ENCODE measurements around the gene RAB33B.
"Not testable (repeated sequence)": the region's sequence is repeated elsewhere in the genome, so short reads cannot be mapped to it uniquely, and the experiment has no call there.

The RAB33B gene

DNA sequence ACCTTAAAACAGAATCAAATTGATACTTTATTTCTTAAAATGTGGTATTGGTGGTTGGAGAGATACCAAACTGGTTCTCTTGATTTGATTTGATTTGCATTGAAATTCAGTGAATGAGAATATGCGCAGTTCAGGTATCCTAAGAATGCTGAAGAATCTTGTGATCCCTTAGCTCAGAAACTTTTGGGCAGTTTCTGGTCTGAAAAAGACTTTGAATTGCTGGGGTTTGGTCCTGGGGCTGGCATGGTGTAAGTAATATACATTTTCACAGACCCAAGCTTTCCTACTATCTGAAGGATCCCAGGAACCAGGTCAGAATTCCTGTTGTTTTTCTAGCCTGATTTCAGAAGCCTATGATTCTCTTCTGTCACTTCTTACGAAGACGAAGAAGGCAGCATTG lies 6.6 kb downstream of the RAB33B start:
- TF ChIP-seq, protein P1, sequence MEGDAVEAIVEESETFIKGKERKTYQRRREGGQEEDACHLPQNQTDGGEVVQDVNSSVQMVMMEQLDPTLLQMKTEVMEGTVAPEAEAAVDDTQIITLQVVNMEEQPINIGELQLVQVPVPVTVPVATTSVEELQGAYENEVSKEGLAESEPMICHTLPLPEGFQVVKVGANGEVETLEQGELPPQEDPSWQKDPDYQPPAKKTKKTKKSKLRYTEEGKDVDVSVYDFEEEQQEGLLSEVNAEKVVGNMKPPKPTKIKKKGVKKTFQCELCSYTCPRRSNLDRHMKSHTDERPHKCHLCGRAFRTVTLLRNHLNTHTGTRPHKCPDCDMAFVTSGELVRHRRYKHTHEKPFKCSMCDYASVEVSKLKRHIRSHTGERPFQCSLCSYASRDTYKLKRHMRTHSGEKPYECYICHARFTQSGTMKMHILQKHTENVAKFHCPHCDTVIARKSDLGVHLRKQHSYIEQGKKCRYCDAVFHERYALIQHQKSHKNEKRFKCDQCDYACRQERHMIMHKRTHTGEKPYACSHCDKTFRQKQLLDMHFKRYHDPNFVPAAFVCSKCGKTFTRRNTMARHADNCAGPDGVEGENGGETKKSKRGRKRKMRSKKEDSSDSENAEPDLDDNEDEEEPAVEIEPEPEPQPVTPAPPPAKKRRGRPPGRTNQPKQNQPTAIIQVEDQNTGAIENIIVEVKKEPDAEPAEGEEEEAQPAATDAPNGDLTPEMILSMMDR (IDR thresholded peaks at IDR 0.05; ENCODE audit: control insufficient read depth, insufficient read depth, low read depth, low read length, missing control alignments), result no peak
- H3K4me3 ChIP-seq (ENCODE audit: control insufficient read depth, low read depth, low read length), result no peak overlapping the region
- DNase-seq (ENCODE audit: low read depth), result no peak

DNA sequence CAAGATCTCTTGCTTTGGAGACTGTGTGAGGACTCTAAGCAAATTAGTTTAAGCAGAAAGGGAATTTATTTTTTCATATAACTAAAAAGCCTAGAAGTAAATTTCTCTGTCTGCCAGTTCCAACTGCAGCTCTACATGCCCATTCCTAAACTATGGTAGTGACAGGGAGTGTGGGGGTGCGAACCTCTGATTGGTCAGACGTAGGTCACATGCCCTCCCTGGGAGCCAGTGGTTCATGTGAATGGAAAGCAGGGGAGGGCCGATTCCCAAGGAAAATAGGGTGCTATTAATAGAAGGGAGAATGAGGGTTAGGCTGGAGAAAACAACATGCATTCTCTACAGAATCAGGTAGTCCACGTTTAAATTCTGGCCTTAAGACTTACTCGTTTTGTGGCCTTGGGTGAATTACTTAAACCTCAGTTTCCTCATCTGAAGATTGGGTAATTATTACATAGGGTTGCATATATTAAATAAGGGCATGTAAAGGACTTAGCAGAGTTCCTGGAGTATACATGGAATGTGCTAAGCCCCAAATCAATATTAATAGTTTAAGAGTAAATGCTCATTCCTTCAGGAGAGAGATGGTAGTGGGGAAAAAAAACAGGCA lies 7.2 kb downstream of the RAB33B start:
- TF ChIP-seq, protein P1 (IDR thresholded peaks at IDR 0.05; ENCODE audit: control insufficient read depth, insufficient read depth, low read depth, low read length, missing control alignments), result no peak
- no peak overlapping the region for H3K4me3 ChIP-seq (ENCODE audit: control insufficient read depth, low read depth, low read length)
- no peak for DNase-seq (ENCODE audit: low read depth)

DNA sequence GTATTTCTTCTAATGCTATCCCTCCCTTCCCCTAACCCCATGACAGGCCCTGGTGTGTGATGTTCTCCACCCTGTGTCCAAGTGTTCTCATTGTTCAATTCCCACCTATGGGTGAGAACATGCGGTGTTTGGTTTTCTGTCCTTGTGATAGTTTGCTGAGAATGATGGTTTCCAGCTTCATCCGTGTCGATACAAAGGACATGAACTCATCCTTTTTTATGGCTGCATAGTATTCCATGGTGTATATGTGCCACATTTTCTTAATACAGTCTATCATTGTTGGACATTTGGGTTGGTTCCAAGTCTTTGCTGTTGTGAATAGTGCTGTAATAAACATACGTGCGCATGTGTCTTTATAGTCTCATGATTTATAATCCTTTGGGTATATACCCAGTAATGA lies 10.6 kb downstream of the RAB33B start:
- H3K4me3 ChIP-seq (ENCODE audit: control insufficient read depth, low read depth, low read length); DNase-seq (ENCODE audit: low read depth): not testable (repeated sequence)

DNA sequence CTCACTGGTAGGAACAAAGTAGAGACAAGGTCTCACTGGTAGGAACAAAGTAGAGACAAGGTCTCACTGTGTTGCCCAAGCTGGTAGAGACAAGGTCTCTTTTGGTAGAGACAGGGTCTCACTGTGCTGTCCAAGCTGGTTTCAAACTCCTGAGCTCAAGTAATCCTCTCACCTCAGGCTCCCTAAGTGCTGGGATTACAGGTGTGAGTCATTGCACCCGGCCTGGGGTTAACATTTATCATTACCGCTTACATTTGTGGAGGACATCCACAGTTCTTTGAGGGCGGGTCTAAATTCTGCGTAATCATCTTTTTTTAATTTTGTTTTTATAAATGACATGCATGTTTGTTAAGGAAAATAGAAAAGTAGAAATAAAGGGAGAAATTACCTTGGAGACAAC lies 12.0 kb downstream of the RAB33B start:
- TF ChIP-seq, protein P1 (IDR thresholded peaks at IDR 0.05; ENCODE audit: control insufficient read depth, insufficient read depth, low read depth, low read length, missing control alignments), result no peak
- DNase-seq (ENCODE audit: low read depth), result no peak
- no peak overlapping the region for H3K4me3 ChIP-seq (ENCODE audit: control insufficient read depth, low read depth, low read length)

DNA sequence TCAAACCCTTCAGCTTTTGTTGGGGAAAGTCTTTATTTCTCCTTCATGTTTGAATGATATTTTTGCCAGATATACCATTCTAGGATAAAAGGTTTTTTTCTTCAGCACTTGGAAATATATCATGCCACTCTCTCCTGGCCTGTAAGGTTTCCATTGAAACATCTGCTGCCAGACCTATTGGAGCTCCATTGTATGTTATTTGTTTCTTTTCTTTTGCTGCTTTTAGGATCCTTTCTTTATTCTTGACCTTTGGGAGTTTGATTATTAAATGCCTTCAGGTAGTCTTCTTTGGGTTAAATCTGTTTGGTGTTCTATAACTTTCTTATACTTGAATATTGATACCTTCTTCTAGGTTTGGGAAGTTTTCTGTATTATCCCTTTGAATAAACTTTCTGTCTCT lies 14.8 kb downstream of the RAB33B start:
- not testable (repeated sequence) for H3K4me3 ChIP-seq (ENCODE audit: control insufficient read depth, low read depth, low read length); DNase-seq (ENCODE audit: low read depth)

DNA sequence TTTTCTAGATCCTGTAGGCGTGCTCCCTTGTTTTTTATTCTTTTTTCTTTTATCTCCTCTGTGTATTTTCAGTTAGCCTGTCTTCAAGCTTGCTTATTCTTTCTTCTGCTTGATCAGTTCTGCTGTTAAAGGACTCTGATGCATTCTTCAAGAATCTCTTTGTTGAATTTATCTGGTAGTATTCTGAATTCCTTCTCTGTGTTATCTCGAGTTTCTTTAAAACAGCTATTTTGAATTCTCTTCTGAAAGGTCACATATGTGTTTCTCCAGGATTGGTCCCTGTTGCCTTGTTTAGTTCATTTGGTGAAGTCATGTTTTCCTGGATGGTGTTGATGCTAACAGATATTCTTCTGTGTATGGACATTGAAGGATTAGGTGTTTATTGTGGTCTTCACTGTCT lies 15.3 kb downstream of the RAB33B start:
- H3K4me3 ChIP-seq (ENCODE audit: control insufficient read depth, low read depth, low read length), result no peak overlapping the region
- no peak for DNase-seq (ENCODE audit: low read depth)
- TF ChIP-seq, protein P1 (IDR thresholded peaks at IDR 0.05; ENCODE audit: control insufficient read depth, insufficient read depth, low read depth, low read length, missing control alignments), result no peak

DNA sequence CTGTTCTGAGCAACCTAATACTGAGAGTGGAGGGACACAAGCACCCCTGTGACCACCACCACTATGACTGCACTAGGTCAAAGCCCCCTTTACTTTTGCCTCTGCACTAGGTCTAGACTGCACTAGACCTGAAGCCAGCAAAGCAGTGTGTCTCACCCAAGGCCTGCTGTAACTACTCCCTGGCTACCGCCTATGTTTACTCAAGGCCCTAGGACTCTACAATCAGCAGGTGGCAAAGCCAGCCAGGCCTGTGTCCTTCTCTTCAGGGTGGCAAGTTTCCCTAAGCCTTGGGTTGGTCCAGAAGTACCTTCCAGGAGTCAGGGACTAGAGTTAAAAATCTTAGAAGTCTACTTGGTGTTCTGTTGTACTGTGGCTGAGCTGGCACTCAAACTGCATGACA lies 15.9 kb downstream of the RAB33B start:
- no peak for DNase-seq (ENCODE audit: low read depth)
- H3K4me3 ChIP-seq (ENCODE audit: control insufficient read depth, low read depth, low read length), result no peak overlapping the region
- TF ChIP-seq, protein P1 (IDR thresholded peaks at IDR 0.05; ENCODE audit: control insufficient read depth, insufficient read depth, low read depth, low read length, missing control alignments), result no peak

DNA sequence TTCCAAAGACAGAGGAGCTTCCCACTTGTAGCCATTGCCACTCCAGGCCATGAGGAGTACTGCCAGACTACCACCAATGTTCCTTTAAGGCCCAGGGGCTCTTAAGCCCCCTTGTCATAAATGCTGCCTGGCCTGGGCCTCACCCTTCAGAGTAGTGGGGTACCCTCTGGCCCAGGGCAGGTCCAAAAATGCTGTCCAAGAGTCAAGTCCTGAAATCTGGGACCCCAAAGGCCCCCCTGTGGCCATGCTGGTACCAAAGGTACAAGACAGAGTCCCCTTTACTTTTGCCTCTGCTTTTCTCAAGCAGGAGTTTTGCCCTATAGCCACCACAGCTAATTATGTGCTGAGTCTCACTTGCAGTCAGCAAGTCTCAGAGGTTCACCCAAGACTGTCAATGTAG lies 16.4 kb downstream of the RAB33B start:
- no peak for DNase-seq (ENCODE audit: low read depth)
- H3K4me3 ChIP-seq (ENCODE audit: control insufficient read depth, low read depth, low read length), result no peak overlapping the region
- TF ChIP-seq, protein P1 (IDR thresholded peaks at IDR 0.05; ENCODE audit: control insufficient read depth, insufficient read depth, low read depth, low read length, missing control alignments), result no peak

Data from AG09309 (cell line).